ENCODE results near the gene LMX1B. TPM values are rescaled to one million over a fixed set of nuclear protein-coding genes. Genes with fewer than 3 reads are reported as not detected.
A peak's percentile ranks its signal among the peaks of the same experiment; 100 is the strongest.

Gene LMX1B
- total RNA-seq, 1 donor from 2014 or later = 0.26 TPM

DNA sequence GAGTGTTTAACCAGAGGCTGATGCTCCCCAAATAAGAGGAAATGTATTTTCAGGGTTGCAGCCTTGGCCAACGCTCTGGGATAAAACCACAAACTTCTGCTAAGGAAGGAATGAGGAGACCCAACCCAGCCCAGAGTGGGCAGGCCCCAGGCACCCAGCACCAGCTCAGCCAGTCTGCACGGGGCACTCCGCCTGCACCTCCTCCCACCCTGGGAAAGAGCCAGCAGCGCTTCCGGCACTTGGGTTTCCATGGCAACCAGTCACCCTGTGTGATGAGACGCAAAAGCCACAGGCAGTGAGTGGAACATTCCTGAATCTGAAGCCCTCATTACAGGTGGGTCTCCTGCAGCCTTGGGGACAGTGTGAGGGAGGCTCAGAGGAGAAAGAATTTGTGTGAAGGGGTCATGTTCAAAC, 105.9 kb downstream of the LMX1B start:
- Mint-ChIP-seq H3K9me3 (ENCODE audit: unreplicated experiment) (no peaks in the 10 kb centered on the region), H3K4me3 (ENCODE audit: unreplicated experiment) (no peak overlapping the region), H3K27me3 (ENCODE audit: unreplicated experiment) (peaks cover 14% of the 10 kb centered on the region), H3K27ac (ENCODE audit: unreplicated experiment) (peak overlapping the region; percentile 69), H3K4me1 (ENCODE audit: unreplicated experiment) (peaks cover 15% of the 10 kb centered on the region), H3K36me3 (ENCODE audit: low read depth, unreplicated experiment) (peaks cover 4% of the 10 kb centered on the region)
- peak; percentile 79 for DNase-seq (ENCODE audit: low spot score)
- TF ChIP-seq, protein P1, sequence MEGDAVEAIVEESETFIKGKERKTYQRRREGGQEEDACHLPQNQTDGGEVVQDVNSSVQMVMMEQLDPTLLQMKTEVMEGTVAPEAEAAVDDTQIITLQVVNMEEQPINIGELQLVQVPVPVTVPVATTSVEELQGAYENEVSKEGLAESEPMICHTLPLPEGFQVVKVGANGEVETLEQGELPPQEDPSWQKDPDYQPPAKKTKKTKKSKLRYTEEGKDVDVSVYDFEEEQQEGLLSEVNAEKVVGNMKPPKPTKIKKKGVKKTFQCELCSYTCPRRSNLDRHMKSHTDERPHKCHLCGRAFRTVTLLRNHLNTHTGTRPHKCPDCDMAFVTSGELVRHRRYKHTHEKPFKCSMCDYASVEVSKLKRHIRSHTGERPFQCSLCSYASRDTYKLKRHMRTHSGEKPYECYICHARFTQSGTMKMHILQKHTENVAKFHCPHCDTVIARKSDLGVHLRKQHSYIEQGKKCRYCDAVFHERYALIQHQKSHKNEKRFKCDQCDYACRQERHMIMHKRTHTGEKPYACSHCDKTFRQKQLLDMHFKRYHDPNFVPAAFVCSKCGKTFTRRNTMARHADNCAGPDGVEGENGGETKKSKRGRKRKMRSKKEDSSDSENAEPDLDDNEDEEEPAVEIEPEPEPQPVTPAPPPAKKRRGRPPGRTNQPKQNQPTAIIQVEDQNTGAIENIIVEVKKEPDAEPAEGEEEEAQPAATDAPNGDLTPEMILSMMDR (IDR thresholded peaks at IDR 0.05; ENCODE audit: unreplicated experiment) = no peak

DNA sequence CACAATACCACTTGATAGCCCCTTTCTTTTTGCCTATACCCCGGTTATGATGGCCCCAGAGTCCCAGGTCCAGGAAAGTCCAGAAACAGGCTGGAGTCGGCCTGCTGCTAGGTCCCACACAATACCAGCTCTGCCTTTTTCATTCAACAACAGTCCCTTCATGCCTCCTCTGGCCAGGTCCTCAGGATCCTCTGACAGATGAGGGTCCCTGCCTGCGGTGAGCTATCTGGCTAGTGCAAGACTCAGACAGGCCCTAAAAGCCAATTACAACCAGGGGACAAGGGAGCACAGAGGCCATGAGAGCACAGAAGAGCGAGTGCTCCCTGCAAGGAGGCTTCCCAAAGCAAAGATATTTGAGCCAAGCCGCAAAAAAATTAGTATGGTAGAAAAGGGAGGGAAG, 106.3 kb downstream of the LMX1B start:
- Mint-ChIP-seq H3K4me1 (ENCODE audit: unreplicated experiment) (peaks cover 15% of the 10 kb centered on the region), H3K9me3 (ENCODE audit: unreplicated experiment) (no peaks in the 10 kb centered on the region), H3K27ac (ENCODE audit: unreplicated experiment) (peak overlapping the region; percentile 69), H3K27me3 (ENCODE audit: unreplicated experiment) (peaks cover 16% of the 10 kb centered on the region), H3K36me3 (ENCODE audit: low read depth, unreplicated experiment) (peaks cover 4% of the 10 kb centered on the region), H3K4me3 (ENCODE audit: unreplicated experiment) (no peak overlapping the region)
- no peak for DNase-seq (ENCODE audit: low spot score)
- TF ChIP-seq, protein P1 (IDR thresholded peaks at IDR 0.05; ENCODE audit: unreplicated experiment) = no peak

DNA sequence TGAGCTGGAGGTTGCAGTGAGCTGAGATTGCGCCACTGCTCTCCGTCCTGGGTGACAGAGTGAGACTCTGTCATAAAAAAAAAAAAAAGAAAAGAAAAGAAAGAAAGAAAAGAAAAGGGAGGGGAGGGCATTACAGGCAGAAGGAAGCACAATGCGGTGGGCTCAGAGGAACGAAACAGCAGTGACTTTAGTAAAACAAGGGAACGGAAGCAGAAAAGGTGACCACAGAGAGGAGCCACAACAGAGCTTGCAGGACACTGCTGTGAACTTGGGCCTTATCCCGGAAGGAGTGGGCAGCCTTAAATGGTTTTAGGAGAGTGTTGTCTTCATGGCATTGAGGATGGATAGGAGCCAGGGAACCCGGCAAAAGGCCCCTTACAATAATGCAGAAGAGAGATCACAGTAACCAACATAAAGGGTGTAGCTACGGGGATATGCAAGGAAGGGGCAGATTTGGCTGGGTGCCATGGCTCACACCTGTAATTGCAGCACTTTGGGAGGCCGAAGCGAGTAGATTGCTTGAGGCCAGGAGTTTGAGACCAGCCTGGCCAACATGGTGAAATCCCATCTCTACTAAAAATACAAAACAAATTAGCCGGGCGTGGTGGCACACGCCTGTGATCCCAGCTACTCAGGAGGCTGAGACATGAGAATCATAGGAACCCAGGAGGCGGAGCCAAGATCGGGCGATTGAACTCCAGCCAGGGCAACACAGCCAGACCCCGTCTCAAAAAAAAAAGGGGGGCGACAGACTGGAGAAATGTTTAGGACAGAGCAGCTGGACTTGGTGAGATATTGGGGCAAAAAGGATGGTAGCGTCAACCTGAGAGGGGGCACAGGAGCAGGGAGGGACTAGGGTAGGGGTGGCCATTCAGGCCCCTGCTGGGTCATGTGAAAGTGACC, 107.2 kb downstream of the LMX1B start:
- TF ChIP-seq, protein P1 (IDR thresholded peaks at IDR 0.05; ENCODE audit: unreplicated experiment) = no peak
- Mint-ChIP-seq H3K27ac (ENCODE audit: unreplicated experiment) (peak overlapping the region; percentile 64), H3K36me3 (ENCODE audit: low read depth, unreplicated experiment) (peaks cover 4% of the 10 kb centered on the region), H3K9me3 (ENCODE audit: unreplicated experiment) (no peaks in the 10 kb centered on the region), H3K27me3 (ENCODE audit: unreplicated experiment) (peaks cover 16% of the 10 kb centered on the region), H3K4me1 (ENCODE audit: unreplicated experiment) (peaks cover 15% of the 10 kb centered on the region), H3K4me3 (ENCODE audit: unreplicated experiment) (peak overlapping the region; percentile 74)
- no peak for DNase-seq (ENCODE audit: low spot score)

DNA sequence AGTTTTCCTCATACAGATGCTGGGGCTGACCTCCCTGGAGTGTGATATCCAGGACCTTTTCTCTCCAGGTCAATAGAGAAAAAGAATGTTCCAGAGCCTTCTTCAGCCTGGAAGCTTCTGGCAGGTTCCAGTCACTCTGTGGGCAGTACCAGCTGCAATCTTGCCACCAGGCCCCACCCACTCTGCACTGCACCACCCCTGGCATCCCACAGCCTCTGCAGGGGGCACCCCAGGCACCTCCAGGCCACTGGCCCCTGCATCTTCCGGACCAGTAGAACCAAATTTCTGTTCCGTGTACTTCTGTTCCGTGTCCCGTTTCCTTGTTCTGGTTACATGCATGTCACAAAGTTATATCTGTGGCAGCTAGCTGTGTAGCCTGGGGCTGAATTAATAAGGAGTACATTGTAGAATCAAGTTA, 107.8 kb downstream of the LMX1B start:
- Mint-ChIP-seq H3K27ac (ENCODE audit: unreplicated experiment) (peak overlapping the region; percentile 86), H3K4me1 (ENCODE audit: unreplicated experiment) (peaks cover 15% of the 10 kb centered on the region), H3K4me3 (ENCODE audit: unreplicated experiment) (peak overlapping the region; percentile 74), H3K36me3 (ENCODE audit: low read depth, unreplicated experiment) (peaks cover 4% of the 10 kb centered on the region), H3K27me3 (ENCODE audit: unreplicated experiment) (peaks cover 16% of the 10 kb centered on the region), H3K9me3 (ENCODE audit: unreplicated experiment) (no peaks in the 10 kb centered on the region)
- DNase-seq (ENCODE audit: low spot score) = no peak
- TF ChIP-seq, protein P1 (IDR thresholded peaks at IDR 0.05; ENCODE audit: unreplicated experiment) = no peak

All from endothelial cell (in vitro differentiated cells).